AG04449 (cell line): ENCODE measurements around the gene CEL.

Source experiments
- CTCF ChIA-PET: fragments of 350-600 bp; formaldehyde crosslinking; extraction: SDS; loops from one replicate; lab custom pipeline; 2021; ENCODE audit warnings: antibody characterized with exemption; lab: Yijun Ruan, JAX
- POLR2A ChIA-PET: fragments of 400-600, 350-600 bp; formaldehyde crosslinking; extraction: SDS; loops from one replicate; lab custom pipeline; 2020; ENCODE audit warnings: antibody characterized with exemption, inconsistent platforms; lab: Yijun Ruan, JAX
- DNase-seq: peaks from one replicate; pipeline ENCODE4 v3.0.0-alpha.2; 2010; ENCODE audit warnings: low read depth, low spot score
- H3K4me3 ChIP-seq: 2 replicates; pipeline ENCODE4 v1.5.1; 2011; ENCODE audit warnings: low read depth, mild to moderate bottlenecking, control low read depth, low read length
- CTCF ChIP-seq: IDR thresholded peaks from one replicate; pipeline ENCODE4 v1.5.1; 2011; ENCODE audit warnings: mild to moderate bottlenecking, moderate library complexity, low read length, control low read depth, inconsistent platforms; ENCODE audit not compliant: insufficient read depth; ENCODE audit errors: missing control alignments

Gene CEL

GRCh38 chr9:133063500-133064231, 1.9 kb downstream of the CEL start:
- ChIA-PET POLR2A (interaction anchor here (0.7 to 1.0 kb wide), 2 partner anchors 10 to 395 kb away, joined by 3 to 4 read pairs; no protein-coding TSS in a partner anchor), CTCF (interaction anchor here (0.8 to 1.2 kb wide), 2 partner anchors 80 to 84 kb away, joined by 4 to 5 read pairs; no protein-coding TSS in a partner anchor)
- no peak for DNase-seq

GRCh38 chr9:133064241-133065069, 2.7 kb downstream of the CEL start:
- H3K4me3 ChIP-seq: no peak overlapping the region
- TF ChIP-seq CTCF: no peak
- ChIA-PET CTCF (interaction anchor here (0.8 to 1.2 kb wide), 2 partner anchors 79 to 83 kb away, joined by 4 to 5 read pairs; no protein-coding TSS in a partner anchor), POLR2A (interaction anchor here (1.0 kb wide), 1 partner anchor 11 kb away, joined by 4 read pairs; no protein-coding TSS in a partner anchor)
- no peak for DNase-seq

More at GRCh38 chr9:133063500-133064231, 1.9 kb downstream of the CEL start:
- no peak for TF ChIP-seq CTCF
- no peak overlapping the region for H3K4me3 ChIP-seq

- POLR2A ChIA-PET: no interaction called here
Measured at GRCh38 chr9:133065070-133065388, 3.2 kb downstream of the CEL start.

GRCh38 chr9:133066181-133066983, 4.6 kb downstream of the CEL start:
- no peak for TF ChIP-seq CTCF
- ChIA-PET POLR2A (no interaction called here), CTCF (interaction anchor here (1.0 to 1.9 kb wide), 3 partner anchors 45 to 81 kb away, joined by 3 to 6 read pairs (median 5); no protein-coding TSS in a partner anchor)
- no peak overlapping the region for H3K4me3 ChIP-seq
- DNase-seq: no peak

More at GRCh38 chr9:133065070-133065388, 3.2 kb downstream of the CEL start:
- TF ChIP-seq CTCF: no peak
- H3K4me3 ChIP-seq: no peak overlapping the region
- DNase-seq: no peak
- CTCF ChIA-PET: no interaction called here

- CTCF ChIA-PET: interaction anchor here (1.3 to 1.9 kb wide), 2 partner anchors 77 to 80 kb away, joined by 5 to 6 read pairs; no protein-coding TSS in a partner anchor
- POLR2A ChIA-PET: no interaction called here
- TF ChIP-seq CTCF: no peak
- H3K4me3 ChIP-seq: no peak overlapping the region
- DNase-seq: no peak
Measured at GRCh38 chr9:133067006-133067405, 5.2 kb downstream of the CEL start.
